ENCODE data around the gene GM2A. TPM values are rescaled to one million over a fixed set of nuclear protein-coding genes. Genes with fewer than 3 reads are reported as not detected.

The GM2A gene
- total RNA-seq, 3 donors from 2014 or later, result 35.1 to 58.0 (median 43.8) TPM

DNA sequence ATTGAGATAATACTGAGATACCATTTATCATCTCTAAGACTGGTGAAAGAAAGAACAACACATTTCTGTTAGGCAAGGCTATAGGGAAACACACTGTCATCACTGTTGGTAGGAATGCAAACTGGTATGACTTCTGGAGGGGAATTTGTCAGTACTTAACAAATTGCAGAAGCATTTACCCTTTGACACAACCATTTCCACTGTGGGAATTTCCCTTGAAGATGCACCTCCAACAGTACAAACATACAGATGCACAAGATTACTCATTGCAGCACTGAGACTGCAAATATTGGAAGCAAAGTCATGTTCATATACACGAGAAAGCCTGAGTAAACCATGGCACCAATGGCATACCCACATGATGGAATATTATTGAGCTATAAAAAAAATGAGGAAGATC is 17.6 kb downstream of the GM2A start:
- no peaks in the 10 kb centered on the region for H3K4me1 ChIP-seq
- peak overlapping the region in 1 of 2 donors; percentile 8 for H3K27ac ChIP-seq
- intact Hi-C loops (cut with DNase I; ENCODE audit: low total_unique reads), result no loop called here
- no peak overlapping the region for H3K4me3 ChIP-seq
- TF ChIP-seq CTCF (IDR thresholded peaks at IDR 0.05) (no peak), POLR2AphosphoS5 (IDR thresholded peaks at IDR 0.05) (no peak), POLR2A (IDR thresholded peaks at IDR 0.05) (no peak)
- H3K36me3 ChIP-seq, result no peaks in the 10 kb centered on the region
- no peak for DNase-seq (ENCODE audit: low spot score in 2 of 2)
- H3K9me3 ChIP-seq, result no peaks in the 10 kb centered on the region
- no peaks in the 10 kb centered on the region for H3K27me3 ChIP-seq

DNA sequence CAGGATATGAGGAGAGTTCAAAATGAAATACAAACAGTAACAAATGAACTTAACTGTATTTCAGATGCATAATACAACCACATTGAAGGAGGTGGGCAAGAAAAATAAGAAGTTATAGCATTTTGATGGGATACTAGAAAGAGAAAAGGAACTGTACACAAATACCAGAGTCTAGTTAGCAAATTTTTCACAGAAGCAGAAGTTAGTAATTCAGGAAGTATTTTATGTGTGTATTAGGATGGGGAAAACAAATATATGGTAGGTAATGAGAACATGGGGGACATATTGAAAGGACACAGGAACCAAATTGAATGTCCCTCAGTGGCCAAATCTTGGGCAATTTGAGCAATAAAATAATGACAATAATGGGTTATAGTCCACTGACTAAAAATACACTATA is 18.4 kb downstream of the GM2A start:
- H3K27me3 ChIP-seq, result no peaks in the 10 kb centered on the region
- H3K36me3 ChIP-seq, result no peaks in the 10 kb centered on the region
- H3K27ac ChIP-seq, result no peak overlapping the region
- H3K9me3 ChIP-seq, result no peaks in the 10 kb centered on the region
- TF ChIP-seq CTCF (IDR thresholded peaks at IDR 0.05) (no peak), POLR2A (IDR thresholded peaks at IDR 0.05) (no peak)
- intact Hi-C loops (cut with DNase I; ENCODE audit: low total_unique reads), result no loop called here
- no peak for DNase-seq (ENCODE audit: low spot score in 2 of 2)
- no peak overlapping the region for H3K4me3 ChIP-seq
- no peaks in the 10 kb centered on the region for H3K4me1 ChIP-seq

DNA sequence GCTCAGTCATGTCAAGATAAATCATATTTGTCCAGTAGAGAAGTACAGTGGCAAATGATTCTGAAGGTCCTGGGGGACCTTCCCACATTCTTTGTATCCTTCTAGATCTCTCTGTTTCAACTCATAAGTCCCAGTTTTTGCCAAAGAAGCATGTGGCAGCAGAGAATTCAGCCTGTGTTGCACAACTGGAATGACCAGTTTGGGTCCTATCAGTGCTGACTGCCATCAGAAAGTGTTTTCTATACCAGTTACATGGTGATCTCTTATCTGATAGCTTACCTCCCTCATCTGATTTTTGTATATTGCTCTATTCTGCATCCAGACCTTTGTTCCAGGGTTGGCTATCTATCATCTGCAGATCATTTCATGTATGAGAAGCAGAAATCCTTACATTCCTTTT is 21.7 kb downstream of the GM2A start:
- intact Hi-C loops (cut with DNase I; ENCODE audit: low total_unique reads), result no loop called here
- no peak overlapping the region for H3K27ac ChIP-seq
- H3K9me3 ChIP-seq, result no peaks in the 10 kb centered on the region
- H3K27me3 ChIP-seq, result no peaks in the 10 kb centered on the region
- H3K4me3 ChIP-seq, result no peak overlapping the region
- no peak for DNase-seq (ENCODE audit: low spot score in 2 of 2)
- H3K36me3 ChIP-seq, result no peaks in the 10 kb centered on the region
- H3K4me1 ChIP-seq, result no peaks in the 10 kb centered on the region
- TF ChIP-seq CTCF (IDR thresholded peaks at IDR 0.05), result no peak
- no peak for TF ChIP-seq POLR2AphosphoS5 (IDR thresholded peaks at IDR 0.05)
- no peak for TF ChIP-seq POLR2A (IDR thresholded peaks at IDR 0.05)

DNA sequence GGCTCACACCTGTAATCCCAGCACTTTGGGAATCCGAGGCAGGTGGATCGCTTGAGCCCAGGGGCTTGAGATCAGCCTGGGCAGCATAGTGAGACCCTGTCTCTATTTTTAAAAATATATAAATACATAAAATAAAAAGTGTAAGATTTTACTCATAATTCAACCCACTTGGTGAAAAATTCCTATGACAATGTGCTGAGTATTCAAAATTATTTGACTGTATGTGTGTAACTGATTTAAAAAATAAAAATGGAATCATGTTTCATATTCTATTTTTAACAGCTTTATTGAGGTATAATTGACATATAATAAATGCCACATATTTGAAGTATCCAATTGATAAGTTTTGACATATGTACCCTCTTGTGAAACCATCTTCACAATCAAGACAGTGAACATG is 22.8 kb downstream of the GM2A start:
- H3K4me3 ChIP-seq, result no peak overlapping the region
- no peaks in the 10 kb centered on the region for H3K4me1 ChIP-seq
- no peak for DNase-seq (ENCODE audit: low spot score in 2 of 2)
- H3K9me3 ChIP-seq, result no peaks in the 10 kb centered on the region
- no peaks in the 10 kb centered on the region for H3K27me3 ChIP-seq
- intact Hi-C loops (cut with DNase I; ENCODE audit: low total_unique reads), result no loop called here
- H3K36me3 ChIP-seq, result no peaks in the 10 kb centered on the region
- no peak overlapping the region for H3K27ac ChIP-seq
- TF ChIP-seq POLR2AphosphoS5 (IDR thresholded peaks at IDR 0.05) (no peak), POLR2A (IDR thresholded peaks at IDR 0.05) (no peak), CTCF (IDR thresholded peaks at IDR 0.05) (no peak)

- H3K27ac ChIP-seq, result no peak overlapping the region
- no peak overlapping the region for H3K4me3 ChIP-seq
- H3K9me3 ChIP-seq, result no peaks in the 10 kb centered on the region
- H3K4me1 ChIP-seq, result no peaks in the 10 kb centered on the region
- intact Hi-C loops (cut with DNase I; ENCODE audit: low total_unique reads), result no loop called here
- no peaks in the 10 kb centered on the region for H3K27me3 ChIP-seq
- DNase-seq (ENCODE audit: low spot score in 2 of 2), result no peak
- H3K36me3 ChIP-seq, result no peaks in the 10 kb centered on the region
- TF ChIP-seq POLR2A (IDR thresholded peaks at IDR 0.05) (no peak), POLR2AphosphoS5 (IDR thresholded peaks at IDR 0.05) (no peak), CTCF (IDR thresholded peaks at IDR 0.05) (no peak)
These were observed 25.9 kb downstream of the GM2A start for GRCh38 chr5:151278845-151279244.

Data from breast epithelium (tissue), 4 donors.